ENCODE measurements around the gene MARCKSL1.

MARCKSL1 gene

DNA sequence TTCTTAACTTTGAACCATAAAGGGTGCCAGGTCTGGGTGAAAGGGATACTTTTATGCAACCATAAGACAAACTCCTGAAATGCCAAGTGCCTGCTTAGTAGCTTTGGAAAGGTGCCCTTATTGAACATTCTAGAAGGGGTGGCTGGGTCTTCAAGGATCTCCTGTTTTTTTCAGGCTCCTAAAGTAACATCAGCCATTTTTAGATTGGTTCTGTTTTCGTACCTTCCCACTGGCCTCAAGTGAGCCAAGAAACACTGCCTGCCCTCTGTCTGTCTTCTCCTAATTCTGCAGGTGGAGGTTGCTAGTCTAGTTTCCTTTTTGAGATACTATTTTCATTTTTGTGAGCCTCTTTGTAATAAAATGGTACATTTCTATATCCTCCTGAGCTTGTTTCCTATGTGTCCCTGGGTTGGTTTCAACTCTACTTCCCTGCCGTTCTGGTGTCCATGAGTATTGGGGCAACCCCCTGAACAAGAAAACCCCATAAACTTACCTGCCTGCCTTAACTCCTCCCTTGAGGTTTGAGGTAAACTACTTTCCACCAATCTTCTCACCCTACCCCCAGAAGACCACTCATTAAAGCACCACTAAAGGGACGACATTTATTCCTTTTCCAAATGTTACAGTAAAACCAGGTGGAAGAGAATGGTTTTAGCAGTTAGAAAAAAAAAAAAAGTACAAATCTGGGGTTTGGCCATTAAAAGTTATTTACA, 2.6 kb downstream of the MARCKSL1 start:
- in situ Hi-C loops (cut with HindIII; ENCODE audit: low sequenced_read_pairs): no loop called here
- no peak for DNase-seq (ENCODE audit: low read depth)

DNA sequence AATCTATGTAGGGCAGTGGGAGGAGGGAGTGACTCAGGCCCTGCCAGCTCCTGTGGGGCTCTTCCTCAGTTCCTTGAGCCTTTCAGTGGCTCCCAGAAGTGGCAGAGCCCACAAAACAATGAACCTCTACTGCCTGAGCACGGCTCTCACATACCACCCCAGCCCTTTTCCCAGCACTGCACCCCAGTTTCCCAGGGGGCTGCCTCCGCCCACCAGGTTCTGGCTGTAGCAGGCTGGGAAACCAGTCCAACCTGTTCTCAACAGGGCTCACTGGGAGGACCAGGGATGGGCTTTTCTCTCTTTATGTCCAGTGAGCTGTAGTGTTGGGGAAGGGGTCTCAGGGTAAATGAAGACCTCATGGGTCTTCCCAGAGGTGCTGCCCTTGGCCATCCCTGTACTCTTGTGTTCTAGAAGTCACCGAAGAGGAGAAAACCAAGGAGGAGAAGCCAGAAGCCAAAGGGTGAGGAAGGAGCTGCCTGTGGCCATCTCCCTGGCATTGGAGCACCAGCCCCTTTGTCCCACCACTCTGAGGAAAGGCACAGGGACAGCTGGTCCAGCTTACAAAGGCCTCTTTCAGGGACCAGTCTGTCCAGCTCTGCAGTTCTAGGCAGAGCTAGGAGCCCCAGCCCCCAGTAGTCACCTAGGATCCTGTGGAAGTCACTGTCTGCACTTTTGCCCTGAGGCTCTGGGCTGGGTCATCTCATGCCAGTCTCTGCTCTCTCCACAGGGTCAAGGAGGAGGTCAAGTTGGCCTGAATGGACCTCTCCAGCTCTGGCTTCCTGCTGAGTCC, 3.5 kb downstream of the MARCKSL1 start:
- in situ Hi-C loops (cut with HindIII; ENCODE audit: low sequenced_read_pairs): no loop called here
- H3K4me3 ChIP-seq (ENCODE audit: low read depth, low read length): no peak overlapping the region
- TF ChIP-seq, protein P1, sequence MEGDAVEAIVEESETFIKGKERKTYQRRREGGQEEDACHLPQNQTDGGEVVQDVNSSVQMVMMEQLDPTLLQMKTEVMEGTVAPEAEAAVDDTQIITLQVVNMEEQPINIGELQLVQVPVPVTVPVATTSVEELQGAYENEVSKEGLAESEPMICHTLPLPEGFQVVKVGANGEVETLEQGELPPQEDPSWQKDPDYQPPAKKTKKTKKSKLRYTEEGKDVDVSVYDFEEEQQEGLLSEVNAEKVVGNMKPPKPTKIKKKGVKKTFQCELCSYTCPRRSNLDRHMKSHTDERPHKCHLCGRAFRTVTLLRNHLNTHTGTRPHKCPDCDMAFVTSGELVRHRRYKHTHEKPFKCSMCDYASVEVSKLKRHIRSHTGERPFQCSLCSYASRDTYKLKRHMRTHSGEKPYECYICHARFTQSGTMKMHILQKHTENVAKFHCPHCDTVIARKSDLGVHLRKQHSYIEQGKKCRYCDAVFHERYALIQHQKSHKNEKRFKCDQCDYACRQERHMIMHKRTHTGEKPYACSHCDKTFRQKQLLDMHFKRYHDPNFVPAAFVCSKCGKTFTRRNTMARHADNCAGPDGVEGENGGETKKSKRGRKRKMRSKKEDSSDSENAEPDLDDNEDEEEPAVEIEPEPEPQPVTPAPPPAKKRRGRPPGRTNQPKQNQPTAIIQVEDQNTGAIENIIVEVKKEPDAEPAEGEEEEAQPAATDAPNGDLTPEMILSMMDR (IDR thresholded peaks at IDR 0.05; ENCODE audit: low read depth, low read length, missing control alignments): no peak
- no peak for DNase-seq (ENCODE audit: low read depth)

More for the DNA sequence above, 2.6 kb downstream of the MARCKSL1 start:
- TF ChIP-seq, protein P1 (IDR thresholded peaks at IDR 0.05; ENCODE audit: low read depth, low read length, missing control alignments): no peak
- H3K4me3 ChIP-seq (ENCODE audit: low read depth, low read length): no peak overlapping the region

DNA sequence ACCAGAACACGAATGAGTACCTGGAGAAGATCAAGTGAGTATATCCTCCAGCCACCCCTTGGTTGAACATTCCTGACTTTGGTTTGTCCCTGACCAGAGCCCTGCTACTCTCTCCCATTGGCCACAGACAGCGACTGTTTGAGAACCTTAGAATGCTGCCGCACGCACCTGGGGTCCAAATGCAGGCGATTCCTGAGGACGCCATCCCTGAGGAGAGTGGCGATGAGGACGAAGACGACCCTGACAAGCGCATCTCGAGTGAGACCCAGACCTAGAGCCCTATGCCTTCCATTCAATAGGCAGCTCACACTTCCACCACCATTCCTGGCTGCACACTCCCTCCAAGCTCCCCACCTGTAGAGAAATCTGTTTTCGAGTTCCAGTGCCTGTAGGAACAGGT, 4.5 kb downstream of the MARCKSL1 start:
- TF ChIP-seq, protein P1 (IDR thresholded peaks at IDR 0.05; ENCODE audit: low read depth, low read length, missing control alignments): no peak
- DNase-seq (ENCODE audit: low read depth): no peak
- in situ Hi-C loops (cut with HindIII; ENCODE audit: low sequenced_read_pairs): no loop called here
- H3K4me3 ChIP-seq (ENCODE audit: low read depth, low read length): no peak overlapping the region

DNA sequence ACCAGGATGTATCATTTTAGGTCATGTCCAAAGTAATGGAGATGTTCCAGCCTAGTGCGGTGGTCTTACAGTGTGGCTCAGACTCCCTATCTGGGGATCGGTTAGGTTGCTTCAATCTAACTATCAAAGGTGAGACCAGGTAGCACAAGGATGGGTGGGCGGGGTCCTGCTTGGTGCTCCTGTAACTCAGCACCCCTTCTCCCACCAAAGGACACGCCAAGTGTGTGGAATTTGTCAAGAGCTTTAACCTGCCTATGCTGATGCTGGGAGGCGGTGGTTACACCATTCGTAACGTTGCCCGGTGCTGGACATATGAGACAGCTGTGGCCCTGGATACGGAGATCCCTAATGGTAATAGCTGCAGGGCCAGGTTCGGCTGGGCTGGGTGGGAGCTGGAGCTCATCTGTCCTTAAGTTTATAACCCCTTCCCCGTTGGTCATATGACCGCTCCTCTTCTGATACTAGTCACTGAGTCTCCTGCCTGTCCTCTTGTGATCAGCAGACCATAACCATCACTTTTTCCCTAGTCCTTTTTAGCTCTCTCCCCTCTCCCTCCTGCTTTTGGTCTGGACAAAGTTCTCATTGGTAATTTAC, 5.4 kb downstream of the MARCKSL1 start:
- TF ChIP-seq, protein P1 (IDR thresholded peaks at IDR 0.05; ENCODE audit: low read depth, low read length, missing control alignments): no peak
- in situ Hi-C loops (cut with HindIII; ENCODE audit: low sequenced_read_pairs): no loop called here
- DNase-seq (ENCODE audit: low read depth): no peak
- H3K4me3 ChIP-seq (ENCODE audit: low read depth, low read length): no peak overlapping the region

DNA sequence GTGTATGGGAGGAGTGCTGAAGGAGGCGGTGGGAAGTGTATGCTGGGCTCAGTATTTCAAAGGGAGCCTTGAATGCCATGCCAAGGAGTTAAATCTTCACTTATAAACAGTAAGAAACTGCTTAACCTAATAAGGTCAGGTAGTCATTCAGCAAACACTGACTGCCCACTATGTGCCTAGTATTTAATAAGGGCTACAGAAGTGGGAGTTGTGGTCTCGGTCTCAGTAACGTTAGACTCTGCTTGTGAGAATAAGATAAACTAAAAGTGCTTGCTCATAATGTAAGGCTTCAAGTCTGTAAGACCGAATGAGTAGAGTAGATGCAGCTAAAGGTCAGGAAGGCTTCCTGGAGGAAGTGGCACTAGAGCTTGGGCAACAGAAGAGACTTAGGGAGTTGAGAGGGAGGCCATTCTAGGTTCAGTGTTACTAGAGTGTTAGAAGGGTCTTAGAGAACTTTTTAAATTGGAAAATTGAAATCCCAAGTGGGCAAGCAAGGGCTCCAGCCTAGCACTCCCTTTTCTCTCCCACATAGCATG, 6.0 kb downstream of the MARCKSL1 start:
- no peak overlapping the region for H3K4me3 ChIP-seq (ENCODE audit: low read depth, low read length)
- in situ Hi-C loops (cut with HindIII; ENCODE audit: low sequenced_read_pairs): no loop called here
- TF ChIP-seq, protein P1 (IDR thresholded peaks at IDR 0.05; ENCODE audit: low read depth, low read length, missing control alignments): no peak
- no peak for DNase-seq (ENCODE audit: low read depth)

DNA sequence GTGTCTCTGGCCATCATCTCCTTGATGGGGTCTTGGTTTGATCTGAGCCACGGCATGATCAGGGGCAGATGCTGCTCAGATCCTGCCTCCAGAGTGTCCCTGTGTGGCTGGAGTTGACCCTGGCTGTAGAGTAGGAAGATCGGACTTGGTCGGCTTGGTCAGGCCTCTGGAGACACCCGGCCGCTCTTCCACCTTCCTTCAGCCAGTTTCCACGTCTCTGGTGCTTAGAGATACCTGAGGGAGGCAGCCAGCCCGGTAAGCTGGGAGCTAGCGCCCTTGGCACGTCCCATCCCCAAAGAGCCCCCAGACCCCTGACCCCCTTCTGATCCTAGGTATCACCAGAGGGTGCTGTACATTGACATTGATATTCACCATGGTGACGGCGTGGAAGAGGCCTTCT, 8.8 kb downstream of the MARCKSL1 start:
- H3K4me3 ChIP-seq (ENCODE audit: low read depth, low read length): no peak overlapping the region
- TF ChIP-seq, protein P1 (IDR thresholded peaks at IDR 0.05; ENCODE audit: low read depth, low read length, missing control alignments): no peak
- no peak for DNase-seq (ENCODE audit: low read depth)
- in situ Hi-C loops (cut with HindIII; ENCODE audit: low sequenced_read_pairs): no loop called here
